HepG2 (cell line): ENCODE results near the gene PSD4. TPM values are rescaled to one million over a fixed set of nuclear protein-coding genes. Genes with fewer than 3 reads are reported as not detected.

Source experiments
- AKAP8 ChIP-seq: sonication (generic); formaldehyde crosslinking; IDR thresholded peaks from 2 replicates; pipeline ENCODE4 v1.5.1; 2020; ENCODE audit warnings: mild to moderate bottlenecking, missing genetic modification reagents
- ELF1 ChIP-seq: sonication (generic); formaldehyde crosslinking; IDR thresholded peaks from 2 replicates; pipeline ENCODE4 v1.4.0; 2020; ENCODE audit warnings: missing genetic modification reagents
- ELK4 ChIP-seq: sonication (generic); formaldehyde crosslinking; IDR thresholded peaks from 2 replicates; pipeline ENCODE4 v1.9.0; 2021; ENCODE audit warnings: missing genetic modification reagents, borderline replicate concordance
- HNF1B ChIP-seq: sonication (generic); formaldehyde crosslinking; IDR thresholded peaks from 2 replicates; pipeline ENCODE4 v1.5.1; 2020; ENCODE audit warnings: mild to moderate bottlenecking, moderate library complexity, missing genetic modification reagents
- KAT7 ChIP-seq: IDR thresholded peaks from 2 replicates; pipeline ENCODE4 v1.6.1; 2018; ENCODE audit warnings: borderline replicate concordance, missing compliant biosample characterization
- NFIC ChIP-seq: IDR thresholded peaks from 2 replicates; pipeline ENCODE4 v1.6.1; 2012; ENCODE audit warnings: mild to moderate bottlenecking, low read length, inconsistent platforms
- PBX2 ChIP-seq: IDR thresholded peaks from 2 replicates; pipeline ENCODE4 v1.6.1; 2016; ENCODE audit warnings: control low read depth
- RERE ChIP-seq: IDR thresholded peaks from 2 replicates; pipeline ENCODE4 v1.6.1; 2016; ENCODE audit warnings: low read depth, missing genetic modification reagents, missing compliant biosample characterization
- SPEN ChIP-seq: sonication (generic); formaldehyde crosslinking; IDR thresholded peaks from 2 replicates; pipeline ENCODE4 v1.5.1; 2020; ENCODE audit warnings: low read depth, mild to moderate bottlenecking, missing genetic modification reagents
- TOE1 ChIP-seq: sonication (generic); formaldehyde crosslinking; IDR thresholded peaks from 2 replicates; pipeline ENCODE4 v1.4.0; 2020; ENCODE audit warnings: mild to moderate bottlenecking, missing genetic modification reagents
- YEATS4 ChIP-seq: sonication (generic); formaldehyde crosslinking; IDR thresholded peaks from 2 replicates; pipeline ENCODE4 v1.4.0; 2020; ENCODE audit warnings: missing genetic modification reagents, borderline replicate concordance
- YY1 ChIP-seq: IDR thresholded peaks from 2 replicates; pipeline ENCODE4 v1.6.1; 2011; ENCODE audit warnings: low read length, low read depth, moderate library complexity, mild to moderate bottlenecking; ENCODE audit not compliant: insufficient read depth, insufficient replicate concordance
- ZFP1 ChIP-seq: IDR thresholded peaks from 2 replicates; pipeline ENCODE4 v1.6.1; 2016
- ZKSCAN5 ChIP-seq: sonication (generic); formaldehyde crosslinking; IDR thresholded peaks from 2 replicates; pipeline ENCODE4 v1.5.1; 2020; ENCODE audit warnings: mild to moderate bottlenecking, missing genetic modification reagents
- ZNF333 ChIP-seq: sonication (generic); formaldehyde crosslinking; IDR thresholded peaks from 2 replicates; pipeline ENCODE4 v1.4.0; 2020; ENCODE audit warnings: mild to moderate bottlenecking, missing genetic modification reagents, borderline replicate concordance
- ZNF44 ChIP-seq: sonication (generic); formaldehyde crosslinking; IDR thresholded peaks from 2 replicates; pipeline ENCODE4 v1.5.1; 2020; ENCODE audit warnings: mild to moderate bottlenecking, missing genetic modification reagents
- ZNF570 ChIP-seq: sonication (generic); formaldehyde crosslinking; IDR thresholded peaks from 2 replicates; pipeline ENCODE4 v1.4.0; 2020; ENCODE audit warnings: mild to moderate bottlenecking, missing genetic modification reagents, borderline replicate concordance
- ZNF598 ChIP-seq: sonication (generic); formaldehyde crosslinking; IDR thresholded peaks from 2 replicates; pipeline ENCODE4 v1.5.1; 2020; ENCODE audit warnings: mild to moderate bottlenecking, missing genetic modification reagents, borderline replicate concordance
- ZNF740 ChIP-seq: sonication (generic); formaldehyde crosslinking; IDR thresholded peaks from 2 replicates; pipeline ENCODE4 v1.4.0; 2020; ENCODE audit warnings: missing genetic modification reagents
- ZSCAN31 ChIP-seq: sonication (generic); formaldehyde crosslinking; IDR thresholded peaks from 2 replicates; pipeline ENCODE4 v1.5.0; 2020; ENCODE audit warnings: low read depth, mild to moderate bottlenecking, missing genetic modification reagents
- polyA plus RNA-seq, 8 experiments: library from polyadenylated mRNA; depleted of rRNA in 3 of 8; stranded (reverse) in 7 of 8; unstranded in 1 of 8; fragments of >200 nt; fragmentation: Illumina TruSeq in 4 of 8; extraction: Trizol in 4 of 8; gene quantifications; 2 replicates each; pipeline versions ENCODE4 v1.2.1 to v1.2.3, GENCODE V29; 2011 to 2016; ENCODE audit warnings: low read depth in 4 of 8, missing spikeins in 1 of 8, mixed read lengths in 1 of 8; ENCODE audit not compliant: insufficient read depth in 1 of 8
- total RNA-seq, 5 experiments: library from RNA; depleted of rRNA; stranded (reverse); fragments of >200 nt; fragmentation: Illumina TruSeq; extraction: Trizol; gene quantifications; 2 replicates each; pipeline ENCODE4 v1.2.3, GENCODE V29; 2016; ENCODE audit warnings: low read depth in 1 of 5

The PSD4 gene
- total and polyA plus RNA-seq, 2 of the 13 experiments (the other 11 are each of a cell fraction or from before 2014, with no cell fraction given) = 5.8 to 9.4 TPM

- peak; percentile 60 for TF ChIP-seq HNF1B (CRISPR knock-in tag)
- no peak for TF ChIP-seq RERE (CRISPR knock-in tag)
- no peak for TF ChIP-seq ZNF570 (CRISPR knock-in tag)
- no peak for TF ChIP-seq ZNF740 (CRISPR knock-in tag)
- TF ChIP-seq ZSCAN31 = no peak
- no peak for TF ChIP-seq PBX2 (CRISPR knock-in tag)
- peak; percentile 65; the same call in 1 of the 2 replicates for TF ChIP-seq NFIC
- no peak for TF ChIP-seq ELF1 (CRISPR knock-in tag)
- no peak for TF ChIP-seq ZKSCAN5 (CRISPR knock-in tag)
- peak; percentile 29 for TF ChIP-seq YY1
- no peak for TF ChIP-seq ZNF333
- TF ChIP-seq ZNF598 (CRISPR knock-in tag) = no peak; the same call in 1 of the 2 replicates
- TF ChIP-seq ZFP1 (CRISPR knock-in tag) = no peak
- TF ChIP-seq ELK4 (CRISPR knock-in tag) = no peak
- no peak for TF ChIP-seq KAT7
- no peak for TF ChIP-seq ZNF44 (CRISPR knock-in tag)
- TF ChIP-seq AKAP8 (CRISPR knock-in tag) = no peak
- no peak for TF ChIP-seq TOE1 (CRISPR knock-in tag)
- no peak for TF ChIP-seq YEATS4
- TF ChIP-seq SPEN (CRISPR knock-in tag) = 0 out of 2 replicates have a peak, but pooled peaks have one; percentile 3
These were observed 17.3 kb upstream of the PSD4 start (continued) for GRCh38 chr2:113156278-113157117.
